PC-3 (cell line): ENCODE results near the gene PCDHGC3. TPM values are rescaled to one million over a fixed set of nuclear protein-coding genes. Genes with fewer than 3 reads are reported as not detected.

Experiments used
- ATAC-seq: fragments of 200-7000 bp; cut with Tn5 transposase; 2 replicates; pipeline ENCODE4 v1.9.1; 2020; ENCODE audit warnings: mild to moderate bottlenecking, moderate library complexity
- BruUV-seq: library from RNA; stranded (reverse); fragments of 400-500 nt; replicated peaks from 2 replicates; lab custom pipeline; 2021; lab: Mats Ljungman, UMichigan
- CTCF ChIA-PET: fragments of 300-600 bp; sonication (Branson Sonifier 250); formaldehyde crosslinking; loops from one replicate; lab custom pipeline; 2022; ENCODE audit warnings: antibody characterized with exemption; lab: Charles Lee
- POLR2A ChIA-PET: fragments of 300-600 bp; sonication (Branson Sonifier 250); formaldehyde crosslinking; loops from one replicate; lab custom pipeline; 2022; ENCODE audit warnings: antibody characterized with exemption; ENCODE audit not compliant: unreplicated experiment; lab: Charles Lee
- DNase-seq: peaks from one replicate; pipeline ENCODE4 v3.0.0-alpha.2; 2015
- H2AFZ ChIP-seq: fragments of 300-600 bp; sonication (generic); 2 replicates; pipeline ENCODE4 v1.6.0; 2016; ENCODE audit warnings: antibody characterized with exemption, low read length
- H3F3A ChIP-seq: fragments of 300-600 bp; sonication (generic); one replicate; pipeline ENCODE4 v1.6.0; 2017; ENCODE audit warnings: antibody characterized with exemption, low read length, control low read depth, mild to moderate bottlenecking; ENCODE audit not compliant: unreplicated experiment
- H3K27ac ChIP-seq: fragments of 300-600 bp; sonication (generic); 2 replicates; pipeline ENCODE4 v1.5.1; 2016; ENCODE audit warnings: mild to moderate bottlenecking, low read length
- H3K27me3 ChIP-seq: fragments of 300-600 bp; sonication (generic); 2 replicates; pipeline ENCODE4 v1.6.1; 2016; ENCODE audit warnings: low read length, mixed read lengths
- H3K36me3 ChIP-seq: fragments of 300-600 bp; sonication (generic); 2 replicates; pipeline ENCODE4 v1.6.1; 2016; ENCODE audit warnings: low read depth, mixed run types, low read length, mixed read lengths
- H3K4me1 ChIP-seq: fragments of 300-600 bp; sonication (generic); 2 replicates; pipeline ENCODE4 v1.5.1; 2016; ENCODE audit warnings: low read length; ENCODE audit not compliant: insufficient read depth
- H3K4me2 ChIP-seq: fragments of 300-600 bp; sonication (generic); 2 replicates; pipeline ENCODE4 v1.6.0; 2016; ENCODE audit warnings: low read length
- H3K4me3 ChIP-seq: fragments of 300-600 bp; sonication (generic); 2 replicates; pipeline ENCODE4 v1.5.1; 2016; ENCODE audit warnings: mild to moderate bottlenecking, low read length, mixed read lengths
- H3K79me2 ChIP-seq: fragments of 300-600 bp; sonication (generic); 2 replicates; pipeline ENCODE4 v1.6.1; 2017; ENCODE audit warnings: low read length, mixed read lengths
- H3K9ac ChIP-seq: fragments of 300-600 bp; sonication (generic); 2 replicates; pipeline ENCODE4 v1.6.0; 2016; ENCODE audit warnings: mild to moderate bottlenecking, low read length
- H3K9me2 ChIP-seq: fragments of 300-600 bp; sonication (generic); replicated peaks from 2 replicates; pipeline ENCODE4 v1.6.1; 2016; ENCODE audit warnings: mixed run types, low read length, mixed read lengths
- H3K9me3 ChIP-seq: fragments of 300-600 bp; sonication (generic); 2 replicates; pipeline ENCODE4 v1.6.1; 2016; ENCODE audit warnings: low read length, mixed read lengths
- H4K20me1 ChIP-seq: fragments of 300-600 bp; sonication (generic); 2 replicates; pipeline ENCODE4 v1.6.1; 2016; ENCODE audit warnings: low read length, mixed read lengths
- CTCF ChIP-seq: fragments of 300-600 bp; sonication (generic); conservative IDR thresholded peaks from 2 replicates; pipeline ENCODE4 v1.5.1; 2017; ENCODE audit warnings: antibody characterized with exemption, low read depth, mild to moderate bottlenecking, low read length
- EZH2 ChIP-seq: fragments of 300-600 bp; sonication (generic); IDR thresholded peaks from one replicate; pipeline ENCODE4 v1.6.1; 2017; ENCODE audit warnings: antibody characterized with exemption, mild to moderate bottlenecking, low read length; ENCODE audit not compliant: unreplicated experiment
- EZH2phosphoT487 ChIP-seq: fragments of 300-600 bp; sonication (generic); IDR thresholded peaks from 2 replicates; pipeline ENCODE4 v1.6.1; 2018; ENCODE audit warnings: mild to moderate bottlenecking, antibody characterized with exemption, low read length, borderline replicate concordance
- intact Hi-C: fragments of 100-400 bp; cut with micrococcal nuclease; formaldehyde crosslinking; loops from 2 replicates; pipeline ENCODE4 v1.9.0; 2023
- total RNA-seq: library from RNA; depleted of rRNA; stranded (reverse); fragments of >200 nt; gene quantifications from 2 replicates; pipeline ENCODE4 v1.2.3, GENCODE V29; 2014

The PCDHGC3 gene
- total RNA-seq, 1 experiment from 2014 or later: 2.1 TPM

- Histone ChIP-seq H3K9me3 (no peaks in the 10 kb centered on the region), H3K36me3 (peaks cover 16% of the 10 kb centered on the region), H3K27ac (no peak overlapping the region), H3K79me2 (no peaks in the 10 kb centered on the region), H3K9ac (no peak overlapping the region), H3K27me3 (no peaks in the 10 kb centered on the region), H3K4me2 (no peak overlapping the region), H3K9me2 (no peaks in the 10 kb centered on the region), H2AFZ (no peak overlapping the region), H3F3A (no peaks in the 10 kb centered on the region), H4K20me1 (no peaks in the 10 kb centered on the region), H3K4me3 (no peak overlapping the region), H3K4me1 (peaks cover 8% of the 10 kb centered on the region; the same call in 1 of the 2 replicates)
- POLR2A ChIA-PET: no interaction called here
- no TSS peak for BruUV-seq
- DNase-seq (no peak), ATAC-seq (no peak)
- intact Hi-C loops: no loop called here
- TF ChIP-seq EZH2phosphoT487: no peak
- no peak for TF ChIP-seq EZH2
- TF ChIP-seq CTCF: no peak
- CTCF ChIA-PET: no interaction called here
Measured at GRCh38 chr5:141513627-141514329, 38.0 kb downstream of the PCDHGC3 start.

- Histone ChIP-seq H3K36me3 (peaks cover 23% of the 10 kb centered on the region), H3K79me2 (peaks cover 2% of the 10 kb centered on the region; the same call in 1 of the 2 replicates), H3K27ac (no peak overlapping the region), H3K4me3 (no peak overlapping the region), H4K20me1 (no peaks in the 10 kb centered on the region), H3K9me3 (no peaks in the 10 kb centered on the region), H3K27me3 (no peaks in the 10 kb centered on the region), H3K4me2 (no peak overlapping the region), H3F3A (no peaks in the 10 kb centered on the region), H3K4me1 (peaks cover 4% of the 10 kb centered on the region; the same call in 1 of the 2 replicates), H3K9ac (no peak overlapping the region), H3K9me2 (no peaks in the 10 kb centered on the region), H2AFZ (no peak overlapping the region)
- ChIA-PET CTCF (no interaction called here), POLR2A (interaction anchor here (0.5 kb wide), 1 partner anchor 15 kb away, joined by 3 read pairs; no protein-coding TSS in a partner anchor)
- BruUV-seq: no TSS peak
- DNase-seq (no peak), ATAC-seq (no peak)
- intact Hi-C loops: no loop called here
- TF ChIP-seq EZH2phosphoT487 (no peak), CTCF (no peak), EZH2 (no peak)
Measured at GRCh38 chr5:141514330-141515133, 38.8 kb downstream of the PCDHGC3 start.
